MM.1S (cell line): ENCODE measurements around the gene CAGE1.

ENCODE experiments used
- DNase-seq: peaks from one replicate; pipeline ENCODE4 v3.0.0-alpha.2; 2015
- H2AFZ ChIP-seq: fragments of 300-600 bp; sonication (generic); 2 replicates; pipeline ENCODE4 v1.6.0; 2016; ENCODE audit warnings: antibody characterized with exemption, low read length
- H3F3A ChIP-seq: fragments of 300-600 bp; sonication (generic); 2 replicates; pipeline ENCODE4 v1.6.1; 2016; ENCODE audit warnings: mild to moderate bottlenecking, antibody characterized with exemption, low read length, moderate library complexity, mixed read lengths; ENCODE audit not compliant: insufficient read depth
- H3K27ac ChIP-seq: fragments of 300-600 bp; sonication (generic); 2 replicates; pipeline ENCODE4 v1.5.1; 2016; ENCODE audit warnings: mild to moderate bottlenecking, low read length
- H3K27me3 ChIP-seq: fragments of 300-600 bp; sonication (generic); replicated peaks from 2 replicates; pipeline ENCODE4 v1.6.0; 2016; ENCODE audit warnings: low read length; ENCODE audit not compliant: insufficient read depth
- H3K36me3 ChIP-seq: fragments of 300-600 bp; sonication (generic); replicated peaks from 2 replicates; pipeline ENCODE4 v1.6.1; 2016; ENCODE audit warnings: mild to moderate bottlenecking, low read length, mixed read lengths; ENCODE audit not compliant: insufficient read depth
- H3K4me1 ChIP-seq: fragments of 300-600 bp; sonication (generic); 2 replicates; pipeline ENCODE4 v1.6.1; 2016; ENCODE audit warnings: low read length, mixed read lengths
- H3K4me2 ChIP-seq: fragments of 300-600 bp; sonication (generic); 2 replicates; pipeline ENCODE4 v1.6.0; 2016; ENCODE audit warnings: low read depth, low read length
- H3K4me3 ChIP-seq: fragments of 300-600 bp; sonication (generic); 2 replicates; pipeline ENCODE4 v1.5.1; 2016; ENCODE audit warnings: low read length, mixed read lengths
- H3K79me2 ChIP-seq: fragments of 300-600 bp; sonication (generic); 2 replicates; pipeline ENCODE4 v1.6.1; 2016; ENCODE audit warnings: mixed run types, low read length, mixed read lengths
- H3K9ac ChIP-seq: fragments of 300-600 bp; sonication (generic); 2 replicates; pipeline ENCODE4 v1.6.1; 2016; ENCODE audit warnings: low read length, mixed read lengths
- H3K9me2 ChIP-seq: fragments of 300-600 bp; sonication (generic); replicated peaks from 2 replicates; pipeline ENCODE4 v1.6.1; 2016; ENCODE audit warnings: mild to moderate bottlenecking, low read length, mixed read lengths; ENCODE audit not compliant: insufficient read depth
- H3K9me3 ChIP-seq: fragments of 300-600 bp; sonication (generic); replicated peaks from 2 replicates; pipeline ENCODE4 v1.6.1; 2016; ENCODE audit warnings: mild to moderate bottlenecking, low read length, mixed read lengths; ENCODE audit not compliant: insufficient read depth
- H4K20me1 ChIP-seq: fragments of 300-600 bp; sonication (generic); 2 replicates; pipeline ENCODE4 v1.6.1; 2016; ENCODE audit warnings: mild to moderate bottlenecking, low read length, moderate library complexity, mixed read lengths; ENCODE audit not compliant: insufficient read depth
- CTCF ChIP-seq: fragments of 300-600 bp; sonication (generic); IDR thresholded peaks from 2 replicates; pipeline ENCODE4 v1.5.1; 2016; ENCODE audit warnings: antibody characterized with exemption, low read length, mixed read lengths
- EZH2 ChIP-seq: fragments of 300-600 bp; sonication (generic); optimal IDR thresholded peaks from 2 replicates; pipeline ENCODE3; 2017; ENCODE audit warnings: low read depth, mild to moderate bottlenecking, antibody characterized with exemption, low read length, mixed read lengths
- EZH2phosphoT487 ChIP-seq: fragments of 300-600 bp; sonication (generic); IDR thresholded peaks from 2 replicates; pipeline ENCODE4 v1.6.1; 2018; ENCODE audit warnings: antibody characterized with exemption, low read length

The CAGE1 gene

GRCh38 chr6:7343546-7344475, 45.7 kb downstream of the CAGE1 start:
- H3K4me3 ChIP-seq = no peak overlapping the region
- no peaks in the 10 kb centered on the region for H3K9me3 ChIP-seq
- no peak overlapping the region for H3K27ac ChIP-seq
- H3K27me3 ChIP-seq = no peaks in the 10 kb centered on the region
- no peaks in the 10 kb centered on the region for H3K79me2 ChIP-seq
- H3F3A ChIP-seq = no peaks in the 10 kb centered on the region
- H3K9ac ChIP-seq = no peak overlapping the region
- H3K4me2 ChIP-seq = no peak overlapping the region
- TF ChIP-seq EZH2 = no peak
- TF ChIP-seq EZH2phosphoT487 = no peak
- no peak for TF ChIP-seq CTCF
- H3K4me1 ChIP-seq = no peaks in the 10 kb centered on the region
- H3K9me2 ChIP-seq = no peaks in the 10 kb centered on the region
- no peaks in the 10 kb centered on the region for H4K20me1 ChIP-seq
- no peaks in the 10 kb centered on the region for H3K36me3 ChIP-seq
- H2AFZ ChIP-seq = no peak overlapping the region
- DNase-seq = no peak

- Histone ChIP-seq H3F3A (no peaks in the 10 kb centered on the region), H3K79me2 (no peaks in the 10 kb centered on the region), H3K9me2 (no peaks in the 10 kb centered on the region), H3K9me3 (no peaks in the 10 kb centered on the region), H3K27ac (no peak overlapping the region), H3K4me3 (no peak overlapping the region), H3K4me1 (no peaks in the 10 kb centered on the region), H3K9ac (no peak overlapping the region), H2AFZ (no peak overlapping the region), H3K36me3 (no peaks in the 10 kb centered on the region), H3K27me3 (no peaks in the 10 kb centered on the region), H4K20me1 (no peaks in the 10 kb centered on the region), H3K4me2 (no peak overlapping the region)
- TF ChIP-seq EZH2 (no peak), EZH2phosphoT487 (no peak), CTCF (no peak)
- peak; percentile 61 for DNase-seq
These were observed 47.4 kb downstream of the CAGE1 start for GRCh38 chr6:7341989-7342742.

GRCh38 chr6:7341271-7341670, 48.3 kb downstream of the CAGE1 start:
- no peak overlapping the region for H3K27ac ChIP-seq
- H3K36me3 ChIP-seq = no peaks in the 10 kb centered on the region
- no peak overlapping the region for H2AFZ ChIP-seq

More at GRCh38 chr6:7341271-7341670, 48.3 kb downstream of the CAGE1 start:
- Histone ChIP-seq H3K79me2 (no peaks in the 10 kb centered on the region), H3K4me2 (no peak overlapping the region), H4K20me1 (no peaks in the 10 kb centered on the region), H3K9me3 (no peaks in the 10 kb centered on the region), H3K27me3 (no peaks in the 10 kb centered on the region), H3K4me1 (no peaks in the 10 kb centered on the region), H3K4me3 (no peak overlapping the region), H3F3A (no peaks in the 10 kb centered on the region), H3K9me2 (no peaks in the 10 kb centered on the region), H3K9ac (no peak overlapping the region)
- DNase-seq = no peak
- TF ChIP-seq EZH2 (no peak), EZH2phosphoT487 (no peak), CTCF (no peak)
